IPS-18a (cell line): ENCODE results near the gene AK2.
A peak's percentile ranks its signal among the peaks of the same experiment; 100 is the strongest.

Experiments used
- H3K27ac ChIP-seq: one replicate; pipeline ENCODE4 v1.5.1; 2013; ENCODE audit warnings: low read length
- H3K27me3 ChIP-seq: one replicate; pipeline ENCODE4 v1.6.1; 2013; ENCODE audit warnings: mild to moderate bottlenecking, low read length; ENCODE audit not compliant: control insufficient read depth, insufficient read depth
- H3K36me3 ChIP-seq: one replicate; pipeline ENCODE4 v1.6.1; 2013; ENCODE audit warnings: low read depth, low read length; ENCODE audit not compliant: control insufficient read depth
- H3K4me1 ChIP-seq: one replicate; pipeline ENCODE4 v1.6.1; 2013; ENCODE audit warnings: low read depth, low read length; ENCODE audit not compliant: control insufficient read depth
- H3K4me3 ChIP-seq: one replicate; pipeline ENCODE4 v1.5.1; 2013; ENCODE audit warnings: low read length
- H3K9ac ChIP-seq: one replicate; pipeline ENCODE4 v1.6.1; 2013; ENCODE audit warnings: mild to moderate bottlenecking, low read length, moderate library complexity
- H3K9me3 ChIP-seq: one replicate; pipeline ENCODE4 v1.6.1; 2013; ENCODE audit warnings: low read depth, low read length; ENCODE audit not compliant: control insufficient read depth

AK2 gene

GRCh38 chr1:33036526-33037503 lies at the start of gene AK2:
AK2 (minus strand) TSS chr1:33036883; CDS start chr1:33036828, 55 bp downstream.
- no peak within 1 kb of the TSS for H3K27ac ChIP-seq
- peak within 1 kb of the TSS; percentile 72 for H3K4me3 ChIP-seq
- no peaks in the 10 kb centered on the region for H3K36me3 ChIP-seq
- peaks cover 13% of the 10 kb centered on the region for H3K27me3 ChIP-seq
- peak within 1 kb of the TSS; percentile 67 for H3K9ac ChIP-seq
- H3K9me3 ChIP-seq = peaks cover 3% of the 10 kb centered on the region
- H3K4me1 ChIP-seq = peaks cover 4% of the 10 kb centered on the region

- no peaks in the 10 kb centered on the region for H3K36me3 ChIP-seq
- no peaks in the 10 kb centered on the region for H3K9me3 ChIP-seq
Observed at GRCh38 chr1:33086384-33086850, 49.7 kb upstream of the AK2 start.

DNA sequence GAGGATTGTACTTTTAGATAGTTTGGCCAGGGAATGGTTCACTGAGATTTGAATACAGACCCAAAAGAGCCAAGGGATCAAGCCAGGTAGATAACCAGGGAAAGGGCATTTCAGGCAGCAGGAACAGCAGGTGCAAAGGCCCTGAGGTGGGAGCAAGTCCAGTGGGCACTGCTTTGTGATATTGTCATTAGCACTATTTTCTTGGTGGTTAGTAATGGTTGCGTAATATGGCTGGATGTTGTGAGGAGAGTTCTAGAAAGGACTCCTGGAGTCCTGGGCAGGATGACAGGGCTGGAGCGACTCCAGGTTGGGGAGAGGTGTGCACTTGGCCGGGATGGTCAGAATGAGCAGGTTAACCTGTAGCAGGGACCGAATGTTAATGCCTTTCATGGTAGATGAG lies 48.6 kb upstream of the AK2 start:
- Histone ChIP-seq H3K9ac (no peak overlapping the region), H3K4me1 (no peaks in the 10 kb centered on the region), H3K27ac (no peak overlapping the region), H3K36me3 (no peaks in the 10 kb centered on the region), H3K9me3 (no peaks in the 10 kb centered on the region), H3K27me3 (peaks cover 48% of the 10 kb centered on the region), H3K4me3 (no peak overlapping the region)

More at GRCh38 chr1:33086384-33086850, 49.7 kb upstream of the AK2 start:
- Histone ChIP-seq H3K27me3 (peaks cover 42% of the 10 kb centered on the region), H3K4me3 (no peak overlapping the region), H3K4me1 (no peaks in the 10 kb centered on the region), H3K9ac (no peak overlapping the region), H3K27ac (no peak overlapping the region)

- Histone ChIP-seq H3K4me3 (no peak overlapping the region), H3K27ac (no peak overlapping the region), H3K9me3 (no peaks in the 10 kb centered on the region), H3K4me1 (no peaks in the 10 kb centered on the region), H3K27me3 (peaks cover 53% of the 10 kb centered on the region), H3K36me3 (no peaks in the 10 kb centered on the region), H3K9ac (no peak overlapping the region)
Observed at GRCh38 chr1:33082575-33083108, 46.0 kb upstream of the AK2 start.

- Histone ChIP-seq H3K9me3 (no peaks in the 10 kb centered on the region), H3K27me3 (peaks cover 53% of the 10 kb centered on the region), H3K36me3 (no peaks in the 10 kb centered on the region), H3K4me3 (peak overlapping the region; percentile 64), H3K27ac (no peak overlapping the region), H3K4me1 (no peaks in the 10 kb centered on the region), H3K9ac (no peak overlapping the region)
Observed at GRCh38 chr1:33081554-33082305, 45.0 kb upstream of the AK2 start.

- Histone ChIP-seq H3K36me3 (no peaks in the 10 kb centered on the region), H3K9ac (no peak within 1 kb of the TSS), H3K9me3 (no peaks in the 10 kb centered on the region), H3K27ac (no peak within 1 kb of the TSS), H3K4me1 (no peaks in the 10 kb centered on the region), H3K27me3 (peaks cover 50% of the 10 kb centered on the region), H3K4me3 (peak within 1 kb of the TSS; percentile 64)
Observed at GRCh38 chr1:33080885-33081553, 44.3 kb upstream of the AK2 start, which contains the start of gene AZIN2. AZIN2 (plus strand) TSS chr1:33081153; CDS start chr1:33082250, 1,097 bp downstream.

GRCh38 chr1:33080373-33080772 lies 43.7 kb upstream of the AK2 start:
- no peak overlapping the region for H3K27ac ChIP-seq
- H3K27me3 ChIP-seq = peaks cover 44% of the 10 kb centered on the region
- no peak overlapping the region for H3K9ac ChIP-seq
- peak overlapping the region; percentile 64 for H3K4me3 ChIP-seq
- H3K4me1 ChIP-seq = no peaks in the 10 kb centered on the region
- no peaks in the 10 kb centered on the region for H3K9me3 ChIP-seq
- no peaks in the 10 kb centered on the region for H3K36me3 ChIP-seq

DNA sequence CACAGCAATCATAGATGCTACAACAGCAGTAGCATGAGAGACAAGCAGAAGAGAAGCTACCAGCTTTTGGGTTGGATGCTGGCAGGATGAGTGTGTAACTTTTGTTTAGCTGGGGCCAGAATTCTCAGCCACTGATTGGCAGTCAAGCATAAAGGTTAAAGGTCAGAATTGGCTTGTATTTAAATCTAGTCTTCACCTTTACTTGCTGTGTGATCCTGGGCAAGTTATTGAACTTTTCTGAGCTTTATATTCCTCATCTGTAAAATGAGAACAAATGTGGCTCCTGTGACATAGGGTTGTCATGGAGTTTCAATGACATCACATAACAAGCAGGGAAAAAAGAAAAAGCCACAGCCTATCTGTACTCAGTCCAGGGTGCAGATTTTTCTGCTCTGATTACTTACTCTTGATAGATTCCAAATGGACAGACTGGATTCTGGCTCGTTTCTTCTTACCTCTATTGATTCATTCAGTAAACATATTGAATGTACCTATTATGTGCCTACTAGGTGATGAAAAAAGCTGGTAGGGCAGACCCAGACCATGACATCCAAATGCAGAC lies 41.4 kb upstream of the AK2 start:
- no peaks in the 10 kb centered on the region for H3K36me3 ChIP-seq
- no peak overlapping the region for H3K4me3 ChIP-seq
- no peaks in the 10 kb centered on the region for H3K9me3 ChIP-seq
- H3K4me1 ChIP-seq = no peaks in the 10 kb centered on the region
- H3K9ac ChIP-seq = no peak overlapping the region
- H3K27ac ChIP-seq = no peak overlapping the region
- peaks cover 27% of the 10 kb centered on the region for H3K27me3 ChIP-seq

DNA sequence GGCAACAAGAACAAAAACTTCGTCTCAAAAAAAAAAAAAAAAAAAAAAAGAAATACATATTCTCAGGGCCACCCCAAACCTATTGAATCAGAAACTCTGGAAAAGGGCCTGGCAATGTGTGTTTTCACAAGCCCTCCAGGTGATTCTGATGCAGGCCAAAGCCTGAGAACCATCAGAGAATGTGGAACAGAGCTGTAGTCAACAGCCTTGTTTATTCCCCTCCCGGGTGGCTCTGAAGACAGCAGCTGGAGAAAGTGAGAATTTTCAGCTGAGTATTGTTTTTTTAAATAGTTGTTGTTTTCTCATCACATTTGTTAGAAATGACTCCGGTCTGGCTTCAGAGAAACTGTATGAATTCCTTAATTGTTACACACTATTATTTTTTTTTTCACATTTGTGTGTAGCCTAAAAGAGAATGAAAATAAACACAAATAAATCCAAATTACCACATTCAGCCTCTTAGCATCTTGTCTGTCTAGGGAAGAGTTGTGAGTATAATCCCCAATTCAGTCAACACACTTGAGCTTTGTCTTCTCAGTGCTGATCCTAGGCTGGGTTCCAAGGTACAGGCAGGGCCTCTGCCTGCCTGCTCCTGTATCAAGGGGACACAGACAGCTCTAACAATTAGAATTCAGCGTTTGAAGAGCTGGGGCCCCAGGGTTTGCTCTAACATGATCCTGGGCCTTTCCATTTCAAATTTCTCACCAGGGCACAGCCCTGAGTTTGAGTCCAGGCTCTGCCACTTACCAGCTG lies 37.7 kb upstream of the AK2 start:
- H3K36me3 ChIP-seq = no peaks in the 10 kb centered on the region
- no peaks in the 10 kb centered on the region for H3K9me3 ChIP-seq
- no peaks in the 10 kb centered on the region for H3K27me3 ChIP-seq
- no peak overlapping the region for H3K9ac ChIP-seq
- H3K4me3 ChIP-seq = no peak overlapping the region
- H3K27ac ChIP-seq = no peak overlapping the region
- H3K4me1 ChIP-seq = no peaks in the 10 kb centered on the region

GRCh38 chr1:33072707-33073106 lies 36.0 kb upstream of the AK2 start:
- no peak overlapping the region for H3K9ac ChIP-seq
- H3K9me3 ChIP-seq = no peaks in the 10 kb centered on the region
- no peaks in the 10 kb centered on the region for H3K27me3 ChIP-seq
- H3K4me1 ChIP-seq = no peaks in the 10 kb centered on the region
- H3K4me3 ChIP-seq = no peak overlapping the region
- no peak overlapping the region for H3K27ac ChIP-seq
- H3K36me3 ChIP-seq = no peaks in the 10 kb centered on the region
